NCI-H446 (cell line): ENCODE results near the gene RBFOX1.

ENCODE experiments used
- DNase-seq, 2 experiments: peaks; one replicate each; lab custom pipeline; 2025; lab: John Stamatoyannopoulos, UW

The RBFOX1 gene

GRCh38 chr16:7332611-7333010 is at the start of gene RBFOX1:
TSS of gene RBFOX1 (plus strand) at chr16:7332845.
- no peak for DNase-seq

GRCh38 chr16:7284780-7285179 is 47.9 kb upstream of the RBFOX1 start:
- DNase-seq: no peak

- DNase-seq: no peak
Measured at GRCh38 chr16:7285520-7285919, 47.1 kb upstream of the RBFOX1 start.

- no peak for DNase-seq
Measured at GRCh38 chr16:7289299-7289698, 43.3 kb upstream of the RBFOX1 start.

- no peak for DNase-seq
Measured at GRCh38 chr16:7290682-7291081, 42.0 kb upstream of the RBFOX1 start.

DNA sequence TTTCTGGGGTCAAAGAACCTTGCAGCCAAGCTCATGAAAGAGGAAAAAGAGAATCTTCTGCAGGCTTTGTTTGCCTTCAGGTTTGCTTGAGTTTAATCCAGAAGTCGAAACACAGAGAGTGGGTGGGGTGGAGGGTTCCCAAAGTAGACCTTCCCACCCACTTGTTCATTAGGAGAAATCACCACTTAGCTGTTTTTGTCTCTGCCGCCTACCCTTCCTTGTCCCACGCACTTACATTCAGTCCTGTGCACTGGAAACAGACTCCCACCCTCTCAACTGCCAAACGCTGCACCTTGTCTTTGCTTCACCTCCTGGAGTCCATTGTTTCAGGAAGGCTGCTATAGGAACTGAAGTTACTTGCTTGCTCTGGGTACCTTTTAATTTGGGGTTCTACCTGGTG is 38.6 kb upstream of the RBFOX1 start:
- no peak for DNase-seq

- DNase-seq: no peak
Measured at GRCh38 chr16:7303052-7303610, 29.5 kb upstream of the RBFOX1 start.

DNA sequence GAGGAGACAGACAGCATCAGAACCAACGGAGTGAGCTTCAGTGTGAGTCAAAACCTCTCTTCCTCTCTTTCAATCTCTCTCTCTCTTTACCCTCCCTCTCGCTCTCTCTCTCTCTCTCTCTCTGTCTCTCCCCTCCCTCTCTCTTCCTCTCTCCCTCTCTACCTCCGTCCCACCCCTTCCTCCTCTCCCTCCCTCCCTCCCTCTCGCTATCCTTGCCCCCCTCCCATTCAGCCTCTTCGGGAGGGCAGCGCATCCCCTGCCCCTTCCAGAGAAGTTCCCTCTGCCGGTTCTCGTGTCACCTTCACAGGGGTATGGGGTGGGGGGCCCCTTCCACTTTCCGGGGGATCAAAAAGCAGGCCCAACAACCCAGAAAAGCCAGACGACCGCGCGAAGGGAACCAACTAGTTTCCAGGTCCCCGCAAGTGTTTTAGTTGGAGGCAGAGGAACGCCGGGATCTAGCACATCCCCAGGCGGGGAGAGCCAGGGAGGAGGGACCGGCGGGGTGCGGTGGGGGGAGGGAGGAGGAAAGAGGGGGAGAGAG is 28.9 kb upstream of the RBFOX1 start:
- DNase-seq: no peak

DNA sequence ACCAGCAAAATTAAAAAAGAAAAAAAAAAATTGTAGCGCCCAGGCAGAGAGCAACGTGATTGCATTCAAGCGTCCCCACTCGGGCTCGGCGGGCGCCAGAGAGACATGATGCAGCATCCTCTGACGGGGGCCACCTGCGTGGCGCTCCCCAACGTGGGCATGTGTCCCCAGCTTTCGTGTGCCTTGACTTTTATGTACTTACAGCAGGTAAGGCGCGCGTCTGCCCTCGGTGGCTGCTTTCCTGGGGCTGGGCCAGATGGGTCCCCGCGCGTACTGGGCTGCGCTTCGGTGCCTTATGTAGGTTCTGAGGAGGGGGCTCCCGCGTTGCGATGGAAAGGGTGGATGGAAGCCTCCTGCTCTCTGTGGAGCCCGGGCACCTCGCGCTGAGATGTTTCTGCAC is 28.4 kb upstream of the RBFOX1 start:
- DNase-seq: no peak

DNA sequence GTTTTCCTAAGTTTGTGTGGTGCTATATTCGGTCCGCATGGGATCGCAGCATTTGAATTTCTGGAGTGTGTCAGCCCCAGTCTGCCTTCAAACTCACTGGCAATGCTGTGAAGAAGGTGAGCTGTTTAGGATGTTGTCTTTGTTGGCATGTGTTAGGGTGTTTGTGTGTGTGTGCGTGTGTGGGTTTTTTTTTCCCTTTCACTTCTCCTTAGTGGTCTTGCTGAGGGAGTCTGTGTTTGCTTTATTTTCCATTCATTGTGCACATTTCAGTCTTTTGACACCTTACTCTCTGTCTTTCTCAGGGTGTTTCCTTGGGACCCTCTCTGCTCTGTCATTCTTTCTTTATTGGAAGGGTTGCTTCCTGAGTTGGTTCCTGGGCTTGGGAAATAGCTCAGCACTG is 27.7 kb upstream of the RBFOX1 start:
- DNase-seq: no peak

GRCh38 chr16:7313170-7313569 is 19.5 kb upstream of the RBFOX1 start:
- DNase-seq: peak in 1 of 2 experiments; percentile 1

- DNase-seq: no peak
Measured at GRCh38 chr16:7314163-7314562, 18.5 kb upstream of the RBFOX1 start.

- DNase-seq: no peak
Measured at GRCh38 chr16:7315813-7316212, 16.8 kb upstream of the RBFOX1 start.

GRCh38 chr16:7316281-7316888 is 16.3 kb upstream of the RBFOX1 start:
- DNase-seq: no peak

GRCh38 chr16:7317982-7318381 is 14.7 kb upstream of the RBFOX1 start:
- DNase-seq: no peak

DNA sequence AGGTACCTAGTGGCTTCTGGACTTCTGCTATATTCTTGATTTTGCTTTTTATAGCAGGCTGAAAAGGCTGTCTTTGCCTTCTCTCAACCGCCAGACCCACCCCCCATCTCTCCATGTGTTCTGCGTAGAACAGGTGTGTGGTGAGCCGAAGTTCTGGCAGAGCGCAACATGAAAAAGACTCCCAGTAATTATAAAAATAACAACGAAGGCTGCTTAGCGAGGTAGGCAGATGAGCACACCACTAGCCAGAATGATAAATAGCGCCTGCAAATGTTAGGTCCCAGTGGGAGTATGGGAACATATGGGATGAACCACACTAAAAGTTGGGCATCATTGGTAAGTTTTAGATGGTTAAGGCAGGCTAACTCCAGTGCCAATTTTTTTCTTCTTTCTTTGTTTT is 14.0 kb upstream of the RBFOX1 start:
- no peak for DNase-seq

- no peak for DNase-seq
Measured at GRCh38 chr16:7319514-7319913, 13.1 kb upstream of the RBFOX1 start.

GRCh38 chr16:7321661-7322060 is 11.0 kb upstream of the RBFOX1 start:
- DNase-seq: no peak

- DNase-seq: no peak
Measured at GRCh38 chr16:7324321-7324720, 8.3 kb upstream of the RBFOX1 start.

- DNase-seq: no peak
Measured at GRCh38 chr16:7325834-7326233, 6.8 kb upstream of the RBFOX1 start.

DNA sequence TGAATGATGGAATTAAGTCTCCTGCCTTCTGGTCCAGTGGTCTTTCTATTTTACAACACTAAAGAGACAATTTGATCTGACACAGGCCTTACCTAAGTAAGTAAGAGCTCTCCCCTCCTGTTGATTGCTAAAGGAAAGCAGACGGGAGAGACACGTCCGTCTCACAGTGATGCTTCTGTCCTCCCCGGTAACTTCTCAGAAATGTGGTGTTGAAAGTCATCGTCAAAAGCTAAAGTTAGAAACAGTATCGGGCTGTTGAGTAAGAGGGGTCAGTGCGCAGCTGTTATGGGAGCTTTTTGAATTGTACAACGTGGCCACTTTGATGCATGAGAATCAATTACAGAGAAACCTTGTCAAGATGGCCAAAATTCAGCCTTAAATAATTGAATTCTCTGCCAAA is 1.9 kb upstream of the RBFOX1 start:
- DNase-seq: no peak

GRCh38 chr16:7331997-7332396 is 648 bp upstream of the RBFOX1 start:
- no peak for DNase-seq

DNA sequence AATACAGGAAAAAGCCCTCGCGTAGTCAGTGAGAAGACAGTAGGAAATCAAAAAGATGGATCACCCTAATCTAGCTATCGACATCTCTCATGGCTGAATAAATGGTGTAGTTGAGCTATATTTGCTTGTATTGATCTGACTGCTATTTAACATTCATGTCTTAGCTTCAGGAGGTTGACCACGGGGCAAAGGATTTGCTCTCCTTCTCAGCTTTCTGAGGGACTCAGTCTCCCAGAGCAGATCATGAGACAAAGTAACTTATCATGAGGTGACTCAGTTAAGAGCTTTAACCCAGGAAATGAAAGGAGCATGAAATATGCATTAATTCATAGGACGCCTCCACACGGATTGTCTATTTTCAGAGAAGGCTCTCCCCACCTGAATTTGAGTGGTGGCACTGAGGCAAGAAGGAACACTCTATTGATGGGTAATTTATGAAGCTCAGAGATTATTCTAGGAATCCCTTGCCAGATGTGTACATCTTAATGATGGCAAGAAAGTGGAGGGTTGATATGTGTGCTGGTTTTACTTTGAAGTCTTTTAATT is 608 bp downstream of the RBFOX1 start:
- no peak for DNase-seq
